Measurements from ENCODE around the gene ANKS1B.
"Not testable (repeated sequence)": the region's sequence is repeated elsewhere in the genome, so short reads cannot be mapped to it uniquely, and the experiment has no call there.

Gene ANKS1B

DNA sequence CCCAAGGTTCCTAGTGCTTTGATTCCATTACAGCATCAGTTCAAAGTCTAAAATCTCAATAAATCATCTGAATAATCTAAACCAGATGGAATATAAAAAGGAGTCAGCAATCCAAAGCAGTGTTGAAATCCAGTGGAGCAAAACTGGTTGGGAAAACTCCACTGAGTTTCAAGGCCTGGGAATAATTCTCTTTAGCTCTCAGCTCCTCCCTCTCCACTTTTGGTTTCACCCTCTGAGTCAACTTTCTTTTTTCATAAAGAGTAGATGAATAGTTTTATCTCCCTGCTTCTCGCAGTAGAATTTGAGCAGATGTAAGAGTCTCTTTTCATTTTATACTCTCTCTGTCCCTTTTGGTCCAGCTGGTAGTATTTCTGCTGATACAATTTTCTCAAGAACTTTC is 1001.1 kb downstream of the ANKS1B start:
- DNase-seq, result no peak

GRCh38 chr12:98980508-98980907 is 1004.2 kb downstream of the ANKS1B start:
- DNase-seq, result no peak

- DNase-seq, result no peak
These were observed 1007.5 kb downstream of the ANKS1B start for GRCh38 chr12:98977186-98977585.

DNA sequence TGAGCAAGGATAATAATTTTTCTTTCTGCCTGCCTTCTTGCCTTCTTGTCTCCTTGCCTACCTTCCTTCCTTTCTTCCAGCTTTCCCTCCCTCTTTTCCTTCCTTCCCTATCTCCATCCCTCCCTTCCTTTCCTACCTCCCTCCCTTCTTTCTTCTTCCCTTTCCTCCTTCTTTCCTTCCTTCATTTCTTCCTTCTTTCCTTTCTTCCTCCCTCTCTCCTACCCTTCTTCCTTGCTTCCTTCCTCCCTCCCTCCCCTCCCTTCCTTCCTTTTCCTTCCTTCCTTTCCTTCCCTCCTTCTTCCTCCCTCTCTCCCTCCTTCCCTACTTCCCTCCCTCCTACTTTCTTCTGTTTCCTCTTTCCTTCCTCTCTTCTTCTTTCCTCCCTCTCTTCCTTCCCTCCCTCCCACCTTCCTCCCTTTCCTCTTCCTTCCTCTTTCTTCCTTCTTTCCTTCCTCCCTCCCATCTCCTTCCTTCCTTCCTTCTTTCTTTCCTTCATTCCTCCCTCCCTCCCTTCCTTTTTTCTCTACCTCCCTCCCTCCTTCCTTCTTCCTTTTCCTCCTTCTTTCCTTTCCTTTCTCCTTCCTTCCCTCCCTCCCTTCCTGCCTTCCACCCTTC is 1009.9 kb downstream of the ANKS1B start:
- no peak for DNase-seq

DNA sequence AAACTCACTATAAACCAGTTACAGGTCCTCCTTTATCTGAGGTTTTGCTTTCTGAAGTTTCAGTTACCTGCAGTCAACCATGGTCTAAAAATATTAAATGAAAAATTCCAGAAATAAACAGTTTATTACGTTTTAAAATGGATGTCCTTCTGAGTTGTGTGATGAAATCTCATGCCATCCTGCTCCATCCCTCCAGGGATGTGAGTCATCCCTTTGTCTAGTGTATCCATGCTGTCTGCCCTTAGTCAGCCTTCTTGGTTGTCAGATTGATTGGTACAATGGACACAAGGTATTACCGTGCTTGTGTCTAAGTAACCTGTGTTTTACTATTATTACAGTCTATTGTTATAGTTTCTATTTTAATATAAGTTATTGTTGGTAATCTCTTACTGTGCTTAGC is 1011.3 kb downstream of the ANKS1B start:
- DNase-seq, result no peak

DNA sequence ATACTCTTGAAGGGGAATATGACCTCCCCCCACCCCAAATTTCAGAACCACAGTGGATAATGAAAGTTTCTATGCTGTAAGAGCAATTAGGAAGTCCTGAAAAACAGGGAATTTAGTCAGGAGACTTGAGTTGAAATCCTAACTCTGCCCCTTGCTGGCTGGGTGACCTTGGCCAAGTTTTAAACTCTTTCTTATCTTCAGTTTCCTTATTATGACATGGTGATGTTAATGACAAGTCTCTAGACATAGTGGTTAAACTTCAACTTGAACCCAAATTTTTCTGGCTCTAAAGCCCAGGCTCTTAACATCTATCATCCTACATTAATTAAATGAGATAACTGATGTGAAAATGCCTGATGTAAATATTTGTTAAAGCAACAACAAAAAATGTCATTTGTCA is 1013.8 kb downstream of the ANKS1B start:
- no peak for DNase-seq

DNA sequence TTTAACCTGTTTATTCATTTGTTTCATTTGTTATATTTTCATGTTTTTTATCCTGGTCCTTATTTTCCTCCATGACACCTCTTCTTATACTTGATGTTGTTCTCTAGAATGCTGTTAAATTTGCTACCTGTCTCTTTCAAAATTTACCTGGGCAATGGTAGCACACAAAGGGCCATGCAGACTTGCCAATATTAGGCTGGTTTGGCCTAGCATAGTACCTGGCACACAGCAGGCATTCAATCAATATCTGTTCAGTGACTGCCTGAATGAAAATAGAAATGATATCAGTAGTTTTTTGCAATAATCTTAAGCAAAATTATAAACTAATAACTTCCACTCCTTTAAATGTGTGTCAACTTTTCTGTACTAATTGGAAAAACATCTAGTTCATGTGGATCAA is 1014.5 kb downstream of the ANKS1B start:
- DNase-seq, result no peak

GRCh38 chr12:98968896-98969295 is 1015.8 kb downstream of the ANKS1B start:
- DNase-seq, result no peak

- not testable (repeated sequence) for DNase-seq
These were observed 1027.6 kb downstream of the ANKS1B start for GRCh38 chr12:98957135-98957534.

GRCh38 chr12:98955284-98955683 is 1029.5 kb downstream of the ANKS1B start:
- DNase-seq, result no peak

DNA sequence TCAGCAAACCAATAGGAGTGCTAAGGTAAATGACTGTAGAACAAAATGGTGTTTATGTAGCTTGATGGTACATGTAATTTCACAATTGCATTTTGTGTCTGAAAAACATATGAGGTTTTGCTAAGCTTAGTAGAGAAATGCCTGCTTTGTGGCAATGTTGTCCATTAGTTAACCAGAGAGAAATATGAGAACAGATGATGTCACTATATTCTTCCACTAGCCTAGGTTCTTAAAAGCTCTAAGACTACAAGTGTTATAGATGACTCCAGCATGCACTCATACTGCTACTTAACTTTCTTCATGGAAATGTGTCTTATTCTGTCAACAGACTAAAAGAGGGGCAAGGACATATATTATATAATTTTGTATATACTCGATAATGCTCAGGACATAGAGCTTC is 1030.2 kb downstream of the ANKS1B start:
- no peak for DNase-seq

- DNase-seq, result no peak
These were observed 1033.3 kb downstream of the ANKS1B start for GRCh38 chr12:98951406-98951805.

DNA sequence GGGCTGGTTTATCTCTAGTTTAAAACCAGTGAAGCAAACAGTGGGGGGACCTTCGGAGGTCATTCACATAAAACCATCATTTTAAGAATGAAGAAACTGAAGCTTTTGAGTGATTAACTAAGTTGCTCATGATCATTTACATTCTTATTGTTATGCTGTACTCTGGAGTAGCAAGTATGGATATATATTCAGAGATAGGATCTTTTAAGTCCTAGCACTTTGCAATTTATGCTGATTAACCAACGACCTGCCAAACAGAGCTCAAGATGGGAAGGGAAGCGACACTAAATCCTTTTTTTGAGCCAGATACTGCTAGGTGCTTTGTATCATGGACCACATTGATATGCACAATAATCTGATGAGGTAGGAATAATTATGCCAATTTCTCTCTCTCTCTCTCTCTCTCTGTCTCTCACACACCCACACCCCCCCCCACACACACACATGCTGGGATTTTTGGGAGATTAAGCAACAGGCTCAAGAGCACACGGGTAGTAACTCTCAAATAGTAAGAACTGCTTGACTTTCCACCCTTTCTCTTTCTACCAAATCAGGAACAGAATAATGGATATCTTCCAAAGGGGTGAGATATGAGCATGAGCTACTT is 1036.3 kb downstream of the ANKS1B start:
- DNase-seq, result no peak

- DNase-seq, result no peak
These were observed 1038.9 kb downstream of the ANKS1B start for GRCh38 chr12:98945864-98946263.

GRCh38 chr12:98939926-98940325 is 1044.8 kb downstream of the ANKS1B start:
- DNase-seq, result no peak

DNA sequence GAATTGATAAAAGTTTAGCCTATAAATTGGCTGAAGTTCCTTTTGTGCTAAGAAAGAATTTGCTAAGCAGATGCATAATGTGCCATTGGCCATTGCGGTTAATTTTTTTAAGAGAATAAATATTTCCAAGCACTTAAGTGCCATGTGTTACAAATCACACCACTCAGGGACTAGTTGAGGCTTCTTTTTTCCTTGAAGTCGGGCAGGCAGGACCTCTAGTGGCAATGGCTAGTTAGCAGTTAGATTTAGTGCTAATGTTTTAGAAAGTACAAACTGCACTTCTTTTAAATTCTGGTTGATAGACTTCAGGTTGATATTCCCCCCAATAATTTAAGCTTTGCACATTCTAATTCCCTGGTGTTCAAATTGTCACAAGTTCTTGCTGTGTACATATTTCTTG is 1045.4 kb downstream of the ANKS1B start:
- DNase-seq, result no peak

DNA sequence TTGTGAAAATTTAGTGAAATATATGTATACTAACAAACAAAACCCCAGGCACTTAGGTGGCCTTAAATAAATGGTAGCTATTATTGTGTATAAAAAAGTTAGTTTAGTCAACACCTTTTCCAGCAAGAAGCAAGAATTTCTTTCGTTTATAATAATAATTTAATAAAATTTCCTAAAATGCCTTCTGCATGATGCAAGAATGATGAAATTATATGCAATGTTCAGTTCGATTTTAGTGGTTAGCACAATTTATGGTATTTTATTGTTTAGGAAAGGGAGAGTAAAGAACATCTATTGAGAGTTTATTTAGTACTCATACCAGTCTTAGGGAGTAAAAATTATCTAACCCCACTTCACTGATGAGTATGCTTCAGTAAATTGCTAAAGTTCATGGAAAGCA is 1048.9 kb downstream of the ANKS1B start:
- DNase-seq, result no peak

GRCh38 chr12:98922871-98923270 is 1061.9 kb downstream of the ANKS1B start:
- DNase-seq, result no peak

- DNase-seq, result no peak
These were observed 1066.4 kb downstream of the ANKS1B start for GRCh38 chr12:98918176-98918863.

DNA sequence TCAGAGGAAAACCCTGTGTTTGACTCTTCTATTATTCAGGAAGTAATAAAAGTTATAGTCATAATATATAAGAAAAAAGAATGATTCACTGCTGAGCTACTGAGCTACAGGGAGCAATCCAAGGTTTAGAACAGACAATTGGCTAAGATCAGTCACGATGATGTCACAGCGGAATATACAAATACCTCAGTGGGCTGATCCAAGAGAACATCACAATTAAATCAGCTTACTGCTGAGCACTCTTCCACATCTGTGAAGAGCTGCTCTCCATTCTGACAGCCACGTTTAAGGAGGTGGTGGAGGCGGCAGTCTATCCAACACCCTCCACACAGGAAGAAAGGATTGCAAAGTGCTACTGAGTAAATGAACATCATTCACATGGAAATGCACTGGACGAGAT is 1068.6 kb downstream of the ANKS1B start:
- DNase-seq, result no peak

DNA sequence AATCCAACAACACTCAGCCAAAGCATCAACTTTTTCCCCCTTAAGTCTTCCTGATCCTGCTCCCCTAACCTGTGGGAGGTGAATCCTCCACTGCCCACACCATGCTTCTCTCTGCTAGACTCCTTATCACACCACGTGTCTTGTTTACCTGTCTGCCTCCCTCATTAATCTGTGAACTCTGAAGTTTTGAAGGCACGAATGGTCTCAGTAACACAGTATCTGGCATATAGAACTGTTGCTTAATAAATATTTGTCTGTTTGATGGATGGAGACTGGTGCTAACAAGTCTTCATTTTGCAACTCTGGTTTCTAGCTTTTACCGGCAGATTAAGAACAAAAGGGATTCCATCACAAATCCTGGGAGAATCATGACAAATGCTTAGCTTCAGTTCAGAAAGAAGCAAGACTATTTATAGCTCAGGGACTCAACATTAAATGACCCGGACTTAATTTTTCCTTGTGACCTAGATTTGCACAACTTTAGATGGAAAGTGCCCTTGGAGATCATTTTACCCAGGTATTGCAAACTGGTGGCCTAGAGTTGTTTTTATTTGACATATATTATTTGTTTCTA is 1072.2 kb downstream of the ANKS1B start:
- DNase-seq, result no peak

DNA sequence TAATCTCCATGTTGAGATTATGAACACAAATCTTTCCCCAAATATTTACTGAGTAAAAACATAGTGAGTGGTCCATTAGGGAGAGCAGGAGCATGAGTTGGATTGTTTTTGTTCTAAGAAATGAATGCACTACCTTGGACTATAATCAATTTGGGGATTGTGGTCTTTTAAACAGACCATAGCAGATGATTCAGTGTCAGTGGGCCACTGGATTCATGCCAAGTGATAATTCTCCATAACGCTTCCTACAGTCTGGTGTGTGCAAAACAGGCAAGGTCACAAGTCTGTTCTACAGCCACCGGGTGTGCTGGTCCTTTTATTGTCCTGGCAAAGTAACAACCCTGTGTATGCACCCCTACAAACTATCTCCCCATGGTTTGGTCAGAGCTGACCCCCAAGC is 1073.3 kb downstream of the ANKS1B start:
- DNase-seq, result no peak

DNA sequence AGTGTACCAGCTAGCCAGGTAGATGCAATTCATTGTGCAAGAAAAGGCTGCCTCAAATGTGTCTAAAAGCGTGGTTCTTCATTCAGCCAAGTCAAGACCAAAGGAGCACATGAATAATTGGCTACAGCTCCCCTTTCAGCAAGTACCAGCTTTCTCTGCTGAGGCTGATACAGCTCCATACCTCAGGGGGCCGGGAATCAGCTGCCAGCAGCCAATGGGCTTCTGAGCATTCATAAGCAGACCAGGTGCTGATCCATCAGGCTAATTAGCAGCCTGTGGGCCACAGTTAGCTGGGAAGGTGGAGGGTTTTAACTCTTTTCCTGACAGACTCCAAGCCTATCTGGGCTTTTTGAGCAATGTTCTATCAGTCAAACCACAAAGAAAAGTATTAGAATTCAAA is 1075.0 kb downstream of the ANKS1B start:
- DNase-seq, result no peak

GRCh38 chr12:98908866-98909265 is 1075.9 kb downstream of the ANKS1B start:
- no peak for DNase-seq
